Measurements from ENCODE around the gene WDR1. TPM values are rescaled to one million over a fixed set of nuclear protein-coding genes. Genes with fewer than 3 reads are reported as not detected.

The WDR1 gene
- total RNA-seq, 2 donors from 2014 or later, result 437 to 476 TPM

DNA sequence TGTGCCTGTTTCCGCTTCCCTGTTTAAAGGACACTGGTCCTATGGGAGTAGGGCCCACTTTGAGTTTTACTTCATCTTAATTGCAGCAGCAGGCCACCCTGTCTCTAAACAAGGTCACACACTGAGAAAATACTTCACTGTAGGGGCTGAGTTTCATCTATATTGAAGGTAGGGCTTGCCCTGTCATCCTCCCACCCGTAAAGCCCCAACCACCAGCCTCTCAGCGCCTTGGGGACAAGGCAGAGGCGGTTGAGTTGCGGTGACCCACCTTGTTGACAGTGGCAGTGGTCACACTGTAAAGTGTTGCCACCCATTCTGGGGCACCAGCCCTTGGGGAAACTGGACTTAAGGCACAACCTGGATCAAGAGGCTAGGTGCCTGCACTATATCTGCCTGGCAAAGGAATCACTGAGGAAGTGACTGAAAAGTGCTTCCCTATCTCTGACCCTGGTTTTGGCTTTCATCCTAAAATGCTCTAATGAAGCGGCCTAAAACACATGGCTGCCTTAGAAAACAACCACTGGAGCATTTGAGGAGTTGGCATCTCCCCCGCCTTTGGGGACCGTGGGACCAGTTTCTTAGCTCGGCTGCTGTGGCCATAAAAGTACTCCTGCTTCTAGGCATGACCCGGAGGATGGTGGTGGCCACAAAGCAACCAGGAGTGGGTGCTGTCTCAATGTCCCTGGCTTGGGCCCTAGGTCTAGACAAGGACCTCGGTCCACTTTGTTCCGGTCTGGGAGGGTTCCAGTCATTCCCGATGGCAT is 7.8 kb upstream of the WDR1 start:
- Histone ChIP-seq H3K36me3 (no peaks in the 10 kb centered on the region), H3K4me3 (no peak overlapping the region), H3K9ac (ENCODE audit: low read depth in 2 of 2, low read length in 2 of 2) (no peak overlapping the region), H3K27ac (no peak overlapping the region), H3K4me1 (no peaks in the 10 kb centered on the region), H3K27me3 (no peaks in the 10 kb centered on the region), H3K9me3 (no peaks in the 10 kb centered on the region)
- DNase-seq, result no peak
- intact Hi-C loops (cut with DNase I), result no loop called here
- no peak for TF ChIP-seq CTCF (IDR thresholded peaks at IDR 0.05)

DNA sequence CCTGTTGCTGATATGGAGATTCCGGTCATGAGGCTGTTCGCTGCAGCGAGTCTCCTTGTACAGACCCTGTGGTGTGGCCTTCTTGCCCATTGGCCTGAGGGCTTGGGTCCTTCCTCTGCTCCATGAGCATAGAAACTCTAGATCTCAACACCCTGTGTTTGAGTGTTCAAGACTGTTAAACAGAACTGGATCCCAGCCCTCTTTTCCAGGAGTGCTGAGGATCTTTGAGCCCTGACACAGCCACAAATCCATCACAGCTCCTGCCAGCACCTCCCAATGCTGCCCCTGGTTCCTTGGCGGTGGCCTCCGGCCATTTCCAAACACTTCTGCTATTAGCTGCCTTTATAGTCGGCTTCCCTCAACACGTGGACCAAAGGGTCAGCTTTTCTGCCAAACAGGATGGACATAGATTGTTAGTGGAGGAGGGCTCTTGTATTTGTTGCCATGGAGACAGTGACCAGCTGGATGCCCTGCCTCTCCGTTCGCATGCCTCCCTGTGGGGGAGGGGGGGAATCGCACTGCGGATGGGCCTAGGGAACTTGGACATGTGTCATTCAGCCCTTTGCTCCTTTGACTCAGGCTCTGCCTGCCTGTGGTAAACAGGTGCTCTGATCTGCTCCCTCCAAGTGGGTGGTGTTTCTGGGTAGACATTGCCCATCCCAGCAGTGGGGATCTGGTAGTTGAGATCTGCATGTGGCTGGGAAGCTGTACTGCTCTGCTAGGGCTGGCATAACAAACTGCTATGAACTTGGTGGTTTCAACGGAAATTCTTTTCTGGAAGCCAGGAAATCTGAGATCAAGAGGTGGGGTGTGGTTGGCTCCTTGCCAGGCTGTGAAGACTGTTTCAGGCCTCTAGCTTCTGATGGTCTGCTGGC is 6.9 kb upstream of the WDR1 start:
- DNase-seq, result peak; percentile 58
- no peak overlapping the region for H3K4me3 ChIP-seq
- intact Hi-C loops (cut with DNase I), result no loop called here
- TF ChIP-seq CTCF (IDR thresholded peaks at IDR 0.05), result no peak
- no peaks in the 10 kb centered on the region for H3K27me3 ChIP-seq
- no peak overlapping the region for H3K9ac ChIP-seq (ENCODE audit: low read depth in 2 of 2, low read length in 2 of 2)
- no peak overlapping the region for H3K27ac ChIP-seq
- no peaks in the 10 kb centered on the region for H3K4me1 ChIP-seq
- no peaks in the 10 kb centered on the region for H3K36me3 ChIP-seq
- H3K9me3 ChIP-seq, result no peaks in the 10 kb centered on the region

DNA sequence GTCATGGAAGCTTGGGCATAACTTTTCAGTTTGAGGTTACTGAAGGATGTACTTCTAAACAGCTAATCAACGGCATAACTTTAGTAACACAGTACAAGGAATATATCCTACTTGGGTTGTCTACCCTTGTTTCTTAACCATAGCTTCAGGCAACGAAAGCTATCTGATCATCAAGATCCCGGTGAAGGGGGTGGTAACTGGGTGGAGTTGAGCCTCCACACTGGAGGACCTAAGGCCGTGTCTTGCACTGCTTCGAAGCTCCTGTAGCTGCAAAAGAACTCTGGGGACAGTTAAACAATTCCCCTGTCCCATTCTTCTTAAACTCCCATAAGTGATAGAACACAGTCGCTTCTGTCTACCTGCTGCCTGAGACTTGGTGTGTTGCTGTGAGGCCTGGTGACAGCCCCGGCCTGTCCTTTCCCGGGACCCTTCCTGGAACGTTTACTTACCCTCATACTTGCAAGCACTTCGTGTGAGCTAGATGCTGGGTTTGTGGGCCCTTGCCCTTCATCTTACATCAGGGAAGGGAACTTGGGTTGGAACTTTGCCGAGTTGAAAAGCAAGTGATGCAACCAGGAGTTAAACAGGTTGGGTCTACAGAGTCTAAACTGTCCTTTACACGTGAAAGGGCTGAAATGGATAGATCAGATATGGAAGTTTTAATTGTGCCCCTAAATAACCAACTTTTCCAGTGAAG is 5.8 kb upstream of the WDR1 start:
- DNase-seq, result no peak
- H3K9ac ChIP-seq (ENCODE audit: low read depth in 2 of 2, low read length in 2 of 2), result no peak overlapping the region
- no peaks in the 10 kb centered on the region for H3K4me1 ChIP-seq
- H3K9me3 ChIP-seq, result no peaks in the 10 kb centered on the region
- H3K27me3 ChIP-seq, result no peaks in the 10 kb centered on the region
- no peaks in the 10 kb centered on the region for H3K36me3 ChIP-seq
- intact Hi-C loops (cut with DNase I), result no loop called here
- no peak overlapping the region for H3K27ac ChIP-seq
- no peak overlapping the region for H3K4me3 ChIP-seq
- TF ChIP-seq CTCF (IDR thresholded peaks at IDR 0.05), result no peak

GRCh38 chr4:10121568-10122208 is 5.1 kb upstream of the WDR1 start:
- Histone ChIP-seq H3K27me3 (no peaks in the 10 kb centered on the region), H3K36me3 (no peaks in the 10 kb centered on the region), H3K9me3 (no peaks in the 10 kb centered on the region), H3K27ac (no peak overlapping the region), H3K4me3 (no peak overlapping the region), H3K9ac (ENCODE audit: low read depth in 2 of 2, low read length in 2 of 2) (no peak overlapping the region), H3K4me1 (no peaks in the 10 kb centered on the region)
- no peak for TF ChIP-seq CTCF (IDR thresholded peaks at IDR 0.05)
- peak; percentile 41 for DNase-seq
- intact Hi-C loops (cut with DNase I), result no loop called here

- H3K27ac ChIP-seq, result no peak overlapping the region
- no peak overlapping the region for H3K9ac ChIP-seq (ENCODE audit: low read depth in 2 of 2, low read length in 2 of 2)
- TF ChIP-seq CTCF (IDR thresholded peaks at IDR 0.05), result no peak
- H3K36me3 ChIP-seq, result no peaks in the 10 kb centered on the region
- DNase-seq, result no peak
- H3K27me3 ChIP-seq, result no peaks in the 10 kb centered on the region
- H3K4me3 ChIP-seq, result no peak overlapping the region
- no peaks in the 10 kb centered on the region for H3K9me3 ChIP-seq
- no peaks in the 10 kb centered on the region for H3K4me1 ChIP-seq
- intact Hi-C loops (cut with DNase I), result no loop called here
Measured at GRCh38 chr4:10120943-10121567, 4.5 kb upstream of the WDR1 start.

Measured in colonic mucosa (tissue), 4 donors.